GM12801 (cell line): ENCODE measurements around the gene RBM41.

Source experiments
- TF ChIP-seq, protein P1 (sequence below): IDR thresholded peaks from one replicate; pipeline ENCODE4 v1.5.1; 2011; ENCODE audit warnings: control low read depth; ENCODE audit not compliant: insufficient read length; ENCODE audit errors: extremely low read depth

Gene RBM41

DNA sequence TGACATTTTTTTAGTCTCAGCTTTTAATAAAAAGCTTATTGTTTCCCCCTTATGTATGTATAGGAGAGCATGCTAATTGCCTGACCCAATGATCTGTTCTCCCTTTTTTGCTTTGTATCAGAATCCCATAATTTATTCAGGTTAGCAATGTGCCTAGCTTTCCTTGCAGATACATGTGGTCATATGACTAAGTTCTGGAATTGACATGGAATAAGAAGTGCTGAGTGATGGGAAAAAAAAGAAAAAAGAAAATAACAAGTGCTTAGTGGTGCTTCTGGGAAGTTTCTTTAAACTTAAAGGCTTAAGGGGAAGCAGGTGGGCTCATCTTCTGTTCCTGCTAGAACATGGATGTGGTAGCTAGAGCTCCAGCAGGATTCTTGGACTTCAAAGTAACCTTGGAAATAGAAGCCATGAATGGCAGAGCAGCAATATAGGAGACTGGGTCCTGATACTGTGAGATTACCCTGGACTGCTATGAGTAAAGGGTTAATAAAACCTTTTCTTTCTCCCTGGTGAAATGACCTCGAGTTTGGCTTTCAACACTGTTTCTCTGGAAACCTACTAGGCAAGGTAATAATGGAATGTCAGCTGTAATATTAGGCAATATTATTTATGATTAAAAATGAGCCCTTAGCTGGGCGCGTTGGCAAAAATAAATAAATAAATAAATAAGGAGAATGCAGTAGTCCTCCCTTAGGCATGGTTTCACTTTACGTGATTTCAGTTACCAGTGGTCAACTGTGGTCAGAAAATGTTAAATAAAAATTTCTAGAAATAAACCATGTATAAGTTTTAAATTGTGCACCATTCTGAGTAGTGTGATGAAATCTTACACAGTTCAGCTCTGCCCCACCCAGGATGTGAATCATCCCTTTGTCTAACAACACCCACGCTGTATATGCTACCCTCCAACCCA, 16.7 kb upstream of the RBM41 start:
- TF ChIP-seq, protein P1, sequence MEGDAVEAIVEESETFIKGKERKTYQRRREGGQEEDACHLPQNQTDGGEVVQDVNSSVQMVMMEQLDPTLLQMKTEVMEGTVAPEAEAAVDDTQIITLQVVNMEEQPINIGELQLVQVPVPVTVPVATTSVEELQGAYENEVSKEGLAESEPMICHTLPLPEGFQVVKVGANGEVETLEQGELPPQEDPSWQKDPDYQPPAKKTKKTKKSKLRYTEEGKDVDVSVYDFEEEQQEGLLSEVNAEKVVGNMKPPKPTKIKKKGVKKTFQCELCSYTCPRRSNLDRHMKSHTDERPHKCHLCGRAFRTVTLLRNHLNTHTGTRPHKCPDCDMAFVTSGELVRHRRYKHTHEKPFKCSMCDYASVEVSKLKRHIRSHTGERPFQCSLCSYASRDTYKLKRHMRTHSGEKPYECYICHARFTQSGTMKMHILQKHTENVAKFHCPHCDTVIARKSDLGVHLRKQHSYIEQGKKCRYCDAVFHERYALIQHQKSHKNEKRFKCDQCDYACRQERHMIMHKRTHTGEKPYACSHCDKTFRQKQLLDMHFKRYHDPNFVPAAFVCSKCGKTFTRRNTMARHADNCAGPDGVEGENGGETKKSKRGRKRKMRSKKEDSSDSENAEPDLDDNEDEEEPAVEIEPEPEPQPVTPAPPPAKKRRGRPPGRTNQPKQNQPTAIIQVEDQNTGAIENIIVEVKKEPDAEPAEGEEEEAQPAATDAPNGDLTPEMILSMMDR: no peak

DNA sequence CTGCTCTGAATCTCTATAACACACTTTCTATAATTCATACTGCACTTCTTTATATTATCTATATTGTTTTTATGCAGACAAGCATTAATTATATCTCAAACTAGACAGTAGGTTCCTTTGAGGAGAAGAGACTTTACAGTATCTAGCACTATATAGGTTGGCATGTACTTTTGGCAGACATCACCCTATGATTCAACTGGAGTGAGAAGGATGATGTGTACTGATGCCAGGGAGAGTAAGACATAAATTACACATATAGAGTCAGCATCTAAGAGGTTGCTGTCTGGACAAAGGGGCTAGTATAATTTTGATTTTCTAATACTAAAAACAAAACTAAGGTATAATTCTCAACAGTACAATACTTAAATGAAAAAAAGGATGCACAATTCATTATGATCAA, 5.1 kb upstream of the RBM41 start:
- TF ChIP-seq, protein P1: no peak

DNA sequence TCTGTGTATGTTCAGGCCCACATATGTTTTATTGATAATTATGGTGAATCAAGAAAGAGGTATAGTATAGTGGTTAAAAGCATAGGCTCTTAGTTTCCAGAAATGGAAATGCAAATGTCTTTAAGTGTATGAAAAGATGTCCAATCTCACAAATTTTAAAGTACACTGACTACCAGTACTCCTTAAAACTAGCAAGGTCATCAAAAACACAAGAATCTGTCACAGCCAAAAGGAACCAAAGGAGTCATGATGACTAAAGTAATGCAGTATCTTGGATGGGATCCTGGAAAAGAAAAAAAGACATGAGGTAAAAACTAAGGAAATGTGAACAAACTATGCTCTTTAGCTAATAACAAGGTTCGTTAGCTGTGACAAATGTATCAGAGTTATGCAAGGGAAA, 661 bp upstream of the RBM41 start:
- TF ChIP-seq, protein P1: no peak

DNA sequence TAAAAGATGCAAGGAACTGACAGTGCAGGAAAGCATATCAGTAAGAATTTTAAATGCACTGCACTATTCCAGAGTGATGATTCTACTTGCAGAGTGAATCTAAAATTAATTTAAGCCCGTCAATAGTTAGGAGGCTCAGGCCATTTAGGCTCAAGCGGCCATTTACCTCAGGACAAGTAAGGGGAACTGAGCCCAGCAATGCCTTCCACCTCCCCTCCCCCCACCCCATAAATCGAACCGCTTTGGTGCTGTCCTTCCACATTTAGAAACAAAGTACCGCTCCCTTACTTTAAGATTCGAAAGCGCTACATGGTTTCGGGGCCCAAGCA, 665 bp downstream of the RBM41 start:
- TF ChIP-seq, protein P1: no peak

DNA sequence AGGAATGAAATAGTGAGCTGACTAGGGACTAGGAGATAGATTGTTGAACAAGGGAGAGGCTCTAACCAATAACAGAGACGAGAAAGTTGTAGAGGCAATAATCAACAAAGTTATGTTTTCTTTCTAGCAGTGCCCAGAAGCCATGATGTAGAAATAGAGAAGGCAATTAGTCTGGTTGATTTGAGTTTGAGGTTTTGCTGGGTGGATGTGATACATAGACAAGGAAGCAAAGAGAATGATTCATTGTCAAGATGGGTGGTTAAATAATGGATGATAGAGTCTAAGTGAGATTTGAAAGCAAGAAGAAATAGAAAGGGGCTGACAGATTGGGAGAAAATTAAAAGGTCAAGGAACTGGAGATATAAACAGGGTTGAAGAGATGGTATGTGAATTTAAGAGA, 11.2 kb downstream of the RBM41 start:
- TF ChIP-seq, protein P1: no peak

DNA sequence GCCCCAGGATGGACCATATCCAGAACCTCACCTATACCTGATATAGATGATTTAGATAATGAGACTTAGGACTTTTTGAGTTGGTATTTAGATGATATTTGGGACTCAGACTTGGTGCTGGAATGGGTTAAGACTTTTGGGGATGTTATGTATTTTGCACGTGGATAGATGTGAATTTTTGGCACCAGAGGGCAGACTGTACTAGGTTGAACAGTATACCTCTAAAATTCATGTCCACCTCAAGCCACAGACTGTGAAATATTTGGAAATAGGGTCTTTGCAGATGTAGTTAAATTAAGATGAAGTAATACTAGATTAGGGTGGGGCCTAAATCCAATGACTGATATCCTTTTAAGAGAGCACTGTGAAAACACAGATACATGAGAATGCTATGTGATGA, 15.6 kb downstream of the RBM41 start:
- TF ChIP-seq, protein P1: no peak

DNA sequence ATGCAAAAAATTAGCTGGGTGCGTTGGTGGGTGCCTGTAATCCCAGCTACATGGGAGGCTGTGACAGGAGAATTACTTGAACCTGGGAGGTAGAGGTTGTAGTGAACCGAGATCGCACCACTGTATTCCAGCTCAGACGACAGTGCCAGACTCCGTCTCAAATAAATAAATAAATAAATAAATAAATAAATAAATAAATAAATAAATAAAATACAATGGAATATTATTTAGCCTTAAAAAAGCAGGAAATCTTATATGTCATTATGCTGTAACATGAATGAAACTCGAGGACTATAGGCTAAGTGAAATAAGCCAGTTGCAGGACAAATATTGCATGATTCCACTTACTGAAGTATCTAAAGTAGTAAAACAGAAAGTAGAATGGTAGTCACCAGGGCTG, 42.5 kb downstream of the RBM41 start:
- TF ChIP-seq, protein P1: no peak
